ENCODE results near the gene RYR1.

- TF ChIP-seq CTCF (IDR thresholded peaks at IDR 0.05) = no peak
- TF ChIP-seq POLR2A (IDR thresholded peaks at IDR 0.05) = no peak
- no peak for TF ChIP-seq EP300 (IDR thresholded peaks at IDR 0.05)
Observed at GRCh38 chr19:38386971-38387549, 46.4 kb upstream of the RYR1 start.
